ENCODE data around the gene PDCD4. TPM values are rescaled to one million over a fixed set of nuclear protein-coding genes. Genes with fewer than 3 reads are reported as not detected.

Gene PDCD4
- total RNA-seq, 2 donors from 2014 or later, result 22.1 to 22.6 TPM

DNA sequence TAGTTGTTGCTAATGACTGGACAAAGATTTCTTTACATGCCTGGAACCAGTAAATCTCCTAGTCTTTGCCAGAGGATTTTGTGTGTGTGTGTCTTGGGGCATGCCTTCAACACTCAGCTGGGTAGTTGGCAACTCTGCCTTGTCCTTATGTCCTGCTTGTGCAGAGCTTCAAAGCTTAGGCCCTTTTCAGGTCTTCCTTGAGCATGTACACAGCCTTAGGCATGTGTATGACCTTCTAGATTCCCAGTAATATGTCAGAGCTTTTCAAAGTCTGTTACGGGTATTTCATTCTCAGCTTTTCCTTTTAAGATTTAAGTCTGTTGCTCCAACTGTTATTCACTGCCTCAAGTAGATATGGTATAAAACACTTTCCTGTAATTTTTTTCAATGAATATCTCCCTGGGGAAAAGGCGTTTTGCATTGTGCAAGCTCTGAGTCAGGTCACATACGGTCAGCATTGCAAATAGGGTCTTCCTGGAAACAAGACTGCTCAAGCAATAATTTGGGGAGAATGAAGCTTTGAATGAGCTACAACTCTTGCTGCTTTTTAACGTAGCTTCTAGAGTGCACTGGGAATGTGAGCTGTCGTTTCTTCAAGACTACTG is 73.2 kb downstream of the PDCD4 start:
- peaks cover 0 to 11% of the 10 kb centered on the region in 2 donors for H3K4me1 ChIP-seq
- TF ChIP-seq, protein P1, sequence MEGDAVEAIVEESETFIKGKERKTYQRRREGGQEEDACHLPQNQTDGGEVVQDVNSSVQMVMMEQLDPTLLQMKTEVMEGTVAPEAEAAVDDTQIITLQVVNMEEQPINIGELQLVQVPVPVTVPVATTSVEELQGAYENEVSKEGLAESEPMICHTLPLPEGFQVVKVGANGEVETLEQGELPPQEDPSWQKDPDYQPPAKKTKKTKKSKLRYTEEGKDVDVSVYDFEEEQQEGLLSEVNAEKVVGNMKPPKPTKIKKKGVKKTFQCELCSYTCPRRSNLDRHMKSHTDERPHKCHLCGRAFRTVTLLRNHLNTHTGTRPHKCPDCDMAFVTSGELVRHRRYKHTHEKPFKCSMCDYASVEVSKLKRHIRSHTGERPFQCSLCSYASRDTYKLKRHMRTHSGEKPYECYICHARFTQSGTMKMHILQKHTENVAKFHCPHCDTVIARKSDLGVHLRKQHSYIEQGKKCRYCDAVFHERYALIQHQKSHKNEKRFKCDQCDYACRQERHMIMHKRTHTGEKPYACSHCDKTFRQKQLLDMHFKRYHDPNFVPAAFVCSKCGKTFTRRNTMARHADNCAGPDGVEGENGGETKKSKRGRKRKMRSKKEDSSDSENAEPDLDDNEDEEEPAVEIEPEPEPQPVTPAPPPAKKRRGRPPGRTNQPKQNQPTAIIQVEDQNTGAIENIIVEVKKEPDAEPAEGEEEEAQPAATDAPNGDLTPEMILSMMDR (IDR thresholded peaks at IDR 0.05), result no peak
- H3K27me3 ChIP-seq, result no peaks in the 10 kb centered on the region
- H3K9me3 ChIP-seq, result no peaks in the 10 kb centered on the region
- no peak overlapping the region for H3K27ac ChIP-seq
- no peak overlapping the region for H3K4me3 ChIP-seq
- no peaks in the 10 kb centered on the region for H3K36me3 ChIP-seq
- DNase-seq (ENCODE audit: low spot score), result no peak

DNA sequence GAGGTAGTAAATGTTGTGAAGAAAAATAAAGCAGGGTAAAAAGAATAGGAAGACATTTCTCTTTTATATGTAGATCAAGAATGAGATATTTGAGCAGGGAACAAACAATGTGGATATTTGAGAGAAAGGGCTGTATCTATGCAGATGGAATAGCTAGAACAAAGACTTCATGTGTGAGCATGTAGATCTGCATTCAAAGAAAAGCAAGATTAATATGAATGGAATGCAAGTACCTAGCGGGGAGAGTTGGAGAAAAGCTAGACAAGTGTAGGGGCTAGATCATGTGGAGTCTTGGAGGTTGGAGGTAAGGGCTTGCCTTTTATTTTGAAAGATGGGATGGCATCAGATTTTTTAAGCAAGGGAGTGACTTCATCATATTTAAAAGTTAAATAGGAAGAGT is 74.8 kb downstream of the PDCD4 start:
- Histone ChIP-seq H3K27ac (no peak overlapping the region), H3K4me3 (no peak overlapping the region), H3K4me1 (peaks cover 0 to 11% of the 10 kb centered on the region in 2 donors), H3K36me3 (no peaks in the 10 kb centered on the region), H3K9me3 (no peaks in the 10 kb centered on the region), H3K27me3 (no peaks in the 10 kb centered on the region)
- DNase-seq (ENCODE audit: low spot score), result no peak
- TF ChIP-seq, protein P1 (IDR thresholded peaks at IDR 0.05), result no peak

- TF ChIP-seq, protein P1 (IDR thresholded peaks at IDR 0.05), result no peak
- Histone ChIP-seq H3K4me1 (peaks cover 0 to 11% of the 10 kb centered on the region in 2 donors), H3K9me3 (no peaks in the 10 kb centered on the region), H3K36me3 (no peaks in the 10 kb centered on the region), H3K4me3 (no peak overlapping the region), H3K27me3 (no peaks in the 10 kb centered on the region), H3K27ac (no peak overlapping the region)
- no peak for DNase-seq (ENCODE audit: low spot score)
Measured at GRCh38 chr10:110947061-110947595, 75.4 kb downstream of the PDCD4 start.

Other genes with a start within 250 kb of the PDCD4 start
- gene RBM20, start 227.6 kb upstream of the PDCD4 start, total RNA-seq, result 10 to 100 TPM; 51.7 to 59.9 TPM
- gene BBIP1, start 47.3 kb downstream of the PDCD4 start, total RNA-seq, result 10 to 100 TPM; 18.2 to 23.1 TPM
- gene SHOC2, start 47.7 kb downstream of the PDCD4 start, total RNA-seq, result 10 to 100 TPM; 32.9 to 48.9 TPM
- 1 to 10 TPM; 1.2 to 1.4 TPM for gene ADRA2A, start 205.1 kb downstream of the PDCD4 start, total RNA-seq

Data from right atrium auricular region (tissue), 2 donors.